ENCODE data around the gene ME3.
A peak's percentile ranks its signal among the peaks of the same experiment; 100 is the strongest.

Gene ME3

DNA sequence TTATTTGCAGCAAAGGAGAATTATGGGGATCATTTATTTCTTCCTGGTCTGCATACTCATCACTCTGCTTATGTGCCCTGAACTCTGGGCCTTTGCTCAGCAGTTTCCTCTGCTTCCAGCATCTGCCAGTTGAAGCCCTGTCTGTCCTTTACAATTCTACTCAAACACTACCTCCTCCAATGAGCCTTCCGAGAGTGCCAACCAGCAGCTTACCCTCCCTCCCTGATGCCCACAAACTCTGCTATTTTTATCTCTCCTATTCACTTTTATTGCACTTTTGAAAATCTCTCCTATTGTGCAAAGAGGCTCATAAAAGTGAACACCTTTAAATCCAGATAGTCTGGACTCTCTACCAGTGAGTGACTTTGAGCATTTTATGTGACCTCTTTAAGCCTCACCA lies 3.6 kb upstream of the ME3 start:
- Histone ChIP-seq H3K4me3 (replicated peaks; ENCODE audit: insufficient read depth, low read length) (no peak overlapping the region), H3K27ac (replicated peaks) (no peak overlapping the region), H3K27me3 (ENCODE audit: insufficient read depth, poor library complexity, severe bottlenecking) (peaks cover 15% of the 10 kb centered on the region)
- TF ChIP-seq SPI1 (IDR thresholded peaks at IDR 0.05; ENCODE audit: borderline replicate concordance, low read depth) (no peak), GABPA (IDR thresholded peaks at IDR 0.05; ENCODE audit: low read depth) (no peak), POLR2AphosphoS5 (IDR thresholded peaks at IDR 0.05; ENCODE audit: low read depth) (no peak)
- TF ChIP-seq, protein P1, sequence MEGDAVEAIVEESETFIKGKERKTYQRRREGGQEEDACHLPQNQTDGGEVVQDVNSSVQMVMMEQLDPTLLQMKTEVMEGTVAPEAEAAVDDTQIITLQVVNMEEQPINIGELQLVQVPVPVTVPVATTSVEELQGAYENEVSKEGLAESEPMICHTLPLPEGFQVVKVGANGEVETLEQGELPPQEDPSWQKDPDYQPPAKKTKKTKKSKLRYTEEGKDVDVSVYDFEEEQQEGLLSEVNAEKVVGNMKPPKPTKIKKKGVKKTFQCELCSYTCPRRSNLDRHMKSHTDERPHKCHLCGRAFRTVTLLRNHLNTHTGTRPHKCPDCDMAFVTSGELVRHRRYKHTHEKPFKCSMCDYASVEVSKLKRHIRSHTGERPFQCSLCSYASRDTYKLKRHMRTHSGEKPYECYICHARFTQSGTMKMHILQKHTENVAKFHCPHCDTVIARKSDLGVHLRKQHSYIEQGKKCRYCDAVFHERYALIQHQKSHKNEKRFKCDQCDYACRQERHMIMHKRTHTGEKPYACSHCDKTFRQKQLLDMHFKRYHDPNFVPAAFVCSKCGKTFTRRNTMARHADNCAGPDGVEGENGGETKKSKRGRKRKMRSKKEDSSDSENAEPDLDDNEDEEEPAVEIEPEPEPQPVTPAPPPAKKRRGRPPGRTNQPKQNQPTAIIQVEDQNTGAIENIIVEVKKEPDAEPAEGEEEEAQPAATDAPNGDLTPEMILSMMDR (IDR thresholded peaks at IDR 0.05; ENCODE audit: insufficient read depth, low read length), result no peak
- TF ChIP-seq, protein P2, sequence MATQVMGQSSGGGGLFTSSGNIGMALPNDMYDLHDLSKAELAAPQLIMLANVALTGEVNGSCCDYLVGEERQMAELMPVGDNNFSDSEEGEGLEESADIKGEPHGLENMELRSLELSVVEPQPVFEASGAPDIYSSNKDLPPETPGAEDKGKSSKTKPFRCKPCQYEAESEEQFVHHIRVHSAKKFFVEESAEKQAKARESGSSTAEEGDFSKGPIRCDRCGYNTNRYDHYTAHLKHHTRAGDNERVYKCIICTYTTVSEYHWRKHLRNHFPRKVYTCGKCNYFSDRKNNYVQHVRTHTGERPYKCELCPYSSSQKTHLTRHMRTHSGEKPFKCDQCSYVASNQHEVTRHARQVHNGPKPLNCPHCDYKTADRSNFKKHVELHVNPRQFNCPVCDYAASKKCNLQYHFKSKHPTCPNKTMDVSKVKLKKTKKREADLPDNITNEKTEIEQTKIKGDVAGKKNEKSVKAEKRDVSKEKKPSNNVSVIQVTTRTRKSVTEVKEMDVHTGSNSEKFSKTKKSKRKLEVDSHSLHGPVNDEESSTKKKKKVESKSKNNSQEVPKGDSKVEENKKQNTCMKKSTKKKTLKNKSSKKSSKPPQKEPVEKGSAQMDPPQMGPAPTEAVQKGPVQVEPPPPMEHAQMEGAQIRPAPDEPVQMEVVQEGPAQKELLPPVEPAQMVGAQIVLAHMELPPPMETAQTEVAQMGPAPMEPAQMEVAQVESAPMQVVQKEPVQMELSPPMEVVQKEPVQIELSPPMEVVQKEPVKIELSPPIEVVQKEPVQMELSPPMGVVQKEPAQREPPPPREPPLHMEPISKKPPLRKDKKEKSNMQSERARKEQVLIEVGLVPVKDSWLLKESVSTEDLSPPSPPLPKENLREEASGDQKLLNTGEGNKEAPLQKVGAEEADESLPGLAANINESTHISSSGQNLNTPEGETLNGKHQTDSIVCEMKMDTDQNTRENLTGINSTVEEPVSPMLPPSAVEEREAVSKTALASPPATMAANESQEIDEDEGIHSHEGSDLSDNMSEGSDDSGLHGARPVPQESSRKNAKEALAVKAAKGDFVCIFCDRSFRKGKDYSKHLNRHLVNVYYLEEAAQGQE (IDR thresholded peaks at IDR 0.05; ENCODE audit: insufficient replicate concordance, low read depth), result no peak
- DNase-seq (ENCODE audit: low read depth in 1 of 2, low spot score in 1 of 2), result no peak

DNA sequence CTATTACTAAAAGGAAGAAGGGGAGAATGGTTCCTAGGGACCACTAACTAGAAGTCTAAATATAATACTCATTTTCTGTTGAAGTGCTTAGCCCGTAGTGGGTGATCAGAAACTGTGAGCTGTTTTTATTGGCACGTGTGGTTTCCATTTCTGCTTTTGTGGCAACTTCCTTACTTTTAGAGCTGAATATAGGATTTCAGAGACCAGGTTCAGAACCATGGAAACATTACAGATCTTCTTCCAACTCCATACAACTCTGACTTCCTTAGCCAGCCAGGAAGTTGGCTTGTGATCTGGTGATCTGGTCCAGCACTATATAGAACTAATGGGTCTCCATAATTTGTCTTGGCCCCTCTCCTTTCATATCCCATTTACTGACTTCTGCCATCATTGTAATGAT lies 2.6 kb upstream of the ME3 start:
- TF ChIP-seq, protein P1 (IDR thresholded peaks at IDR 0.05; ENCODE audit: insufficient read depth, low read length), result no peak
- TF ChIP-seq GABPA (IDR thresholded peaks at IDR 0.05; ENCODE audit: low read depth), result no peak
- TF ChIP-seq POLR2AphosphoS5 (IDR thresholded peaks at IDR 0.05; ENCODE audit: low read depth), result no peak
- TF ChIP-seq, protein P2 (IDR thresholded peaks at IDR 0.05; ENCODE audit: insufficient replicate concordance, low read depth), result no peak
- TF ChIP-seq SPI1 (IDR thresholded peaks at IDR 0.05; ENCODE audit: borderline replicate concordance, low read depth), result peak; percentile 74; the same call in 1 of the 2 replicates
- peak in 1 of 2 experiments; percentile 15 for DNase-seq (ENCODE audit: low read depth in 1 of 2, low spot score in 1 of 2)
- no peak overlapping the region for H3K4me3 ChIP-seq (replicated peaks; ENCODE audit: insufficient read depth, low read length)
- no peak overlapping the region for H3K27ac ChIP-seq (replicated peaks)
- H3K27me3 ChIP-seq (ENCODE audit: insufficient read depth, poor library complexity, severe bottlenecking), result peaks cover 24% of the 10 kb centered on the region

DNA sequence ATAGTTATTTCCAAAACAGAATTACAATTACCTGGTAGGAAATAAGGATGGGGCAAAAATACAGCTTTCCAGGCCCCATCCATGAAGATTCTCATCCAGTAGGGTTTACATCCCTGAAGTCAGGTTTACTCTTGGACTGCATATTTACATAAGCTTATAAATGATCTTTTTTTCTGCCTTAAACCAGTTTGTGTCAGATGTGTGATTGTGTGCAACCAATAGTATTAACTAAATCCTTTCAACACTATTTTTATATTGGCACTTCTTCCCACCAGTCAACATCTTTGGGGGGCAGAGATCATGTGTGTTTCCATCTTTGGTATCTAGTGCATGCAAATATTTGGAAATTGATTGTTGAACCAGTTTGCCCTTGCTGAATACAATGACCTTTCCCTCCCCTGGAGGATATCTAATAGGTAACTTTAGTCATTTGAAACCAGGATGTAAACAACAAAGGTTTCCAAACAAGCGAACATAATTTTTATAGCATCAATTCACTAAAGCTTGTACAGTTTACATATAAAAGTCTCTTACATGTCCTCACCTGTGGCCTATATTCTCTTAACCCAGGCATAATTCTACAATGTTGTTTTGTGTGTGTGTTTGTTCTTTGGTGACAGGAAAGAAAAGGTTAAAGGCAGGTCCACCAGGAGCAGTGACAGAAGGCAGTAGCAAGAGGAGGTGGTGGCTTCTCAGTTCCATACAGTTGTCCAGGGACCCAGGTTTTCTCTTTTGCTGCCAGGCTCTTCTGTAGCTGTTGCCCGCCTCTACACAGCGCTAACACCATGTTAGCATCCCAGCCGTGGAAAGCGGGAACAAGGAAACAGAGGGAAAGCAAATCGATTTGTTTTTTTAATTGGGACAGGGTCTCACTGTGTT lies 1.7 kb upstream of the ME3 start:
- Histone ChIP-seq H3K4me3 (replicated peaks; ENCODE audit: insufficient read depth, low read length) (no peak overlapping the region), H3K27me3 (ENCODE audit: insufficient read depth, poor library complexity, severe bottlenecking) (peaks cover 30% of the 10 kb centered on the region), H3K27ac (replicated peaks) (no peak overlapping the region)
- no peak for DNase-seq (ENCODE audit: low read depth in 1 of 2, low spot score in 1 of 2)
- TF ChIP-seq SPI1 (IDR thresholded peaks at IDR 0.05; ENCODE audit: borderline replicate concordance, low read depth) (no peak), GABPA (IDR thresholded peaks at IDR 0.05; ENCODE audit: low read depth) (no peak), POLR2AphosphoS5 (IDR thresholded peaks at IDR 0.05; ENCODE audit: low read depth) (no peak)
- TF ChIP-seq, protein P2 (IDR thresholded peaks at IDR 0.05; ENCODE audit: insufficient replicate concordance, low read depth), result no peak
- TF ChIP-seq, protein P1 (IDR thresholded peaks at IDR 0.05; ENCODE audit: insufficient read depth, low read length), result no peak

Data from HL-60 (cell line).